Vagina (tissue), 2 donors: ENCODE data around the gene TNIK.

Experiments
- POLR2AphosphoS5 ChIP-seq, 2 donors: sonication (generic); formaldehyde crosslinking; IDR thresholded peaks; one replicate each; pipeline ENCODE4 v1.9.0; 2017; ENCODE audit warnings: antibody characterized with exemption in 2 of 2, mild to moderate bottlenecking in 2 of 2, low read depth in 1 of 2; ENCODE audit not compliant: insufficient read depth in 1 of 2
- TF ChIP-seq, protein P1 (sequence below), 3 experiments: fragments of 450-650 bp in 2 of 3; fragments of 200-600 bp in 1 of 3; sonication (generic) in 1 of 3; IDR thresholded peaks; one replicate each; pipeline ENCODE4 v1.5.1; 2017 to 2019; ENCODE audit warnings: antibody characterized with exemption in 3 of 3, mild to moderate bottlenecking in 2 of 3, moderate library complexity in 2 of 3

- TF ChIP-seq, protein P1, sequence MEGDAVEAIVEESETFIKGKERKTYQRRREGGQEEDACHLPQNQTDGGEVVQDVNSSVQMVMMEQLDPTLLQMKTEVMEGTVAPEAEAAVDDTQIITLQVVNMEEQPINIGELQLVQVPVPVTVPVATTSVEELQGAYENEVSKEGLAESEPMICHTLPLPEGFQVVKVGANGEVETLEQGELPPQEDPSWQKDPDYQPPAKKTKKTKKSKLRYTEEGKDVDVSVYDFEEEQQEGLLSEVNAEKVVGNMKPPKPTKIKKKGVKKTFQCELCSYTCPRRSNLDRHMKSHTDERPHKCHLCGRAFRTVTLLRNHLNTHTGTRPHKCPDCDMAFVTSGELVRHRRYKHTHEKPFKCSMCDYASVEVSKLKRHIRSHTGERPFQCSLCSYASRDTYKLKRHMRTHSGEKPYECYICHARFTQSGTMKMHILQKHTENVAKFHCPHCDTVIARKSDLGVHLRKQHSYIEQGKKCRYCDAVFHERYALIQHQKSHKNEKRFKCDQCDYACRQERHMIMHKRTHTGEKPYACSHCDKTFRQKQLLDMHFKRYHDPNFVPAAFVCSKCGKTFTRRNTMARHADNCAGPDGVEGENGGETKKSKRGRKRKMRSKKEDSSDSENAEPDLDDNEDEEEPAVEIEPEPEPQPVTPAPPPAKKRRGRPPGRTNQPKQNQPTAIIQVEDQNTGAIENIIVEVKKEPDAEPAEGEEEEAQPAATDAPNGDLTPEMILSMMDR (IDR thresholded peaks at IDR 0.05), result no peak
- no peak for TF ChIP-seq POLR2AphosphoS5 (IDR thresholded peaks at IDR 0.05; ENCODE audit: insufficient read depth in 1 of 2, low read depth in 1 of 2)
These were observed 286.5 kb downstream of the TNIK start for GRCh38 chr3:171173736-171174135.
